ENCODE data around the gene TRPV6.

TRPV6 gene

DNA sequence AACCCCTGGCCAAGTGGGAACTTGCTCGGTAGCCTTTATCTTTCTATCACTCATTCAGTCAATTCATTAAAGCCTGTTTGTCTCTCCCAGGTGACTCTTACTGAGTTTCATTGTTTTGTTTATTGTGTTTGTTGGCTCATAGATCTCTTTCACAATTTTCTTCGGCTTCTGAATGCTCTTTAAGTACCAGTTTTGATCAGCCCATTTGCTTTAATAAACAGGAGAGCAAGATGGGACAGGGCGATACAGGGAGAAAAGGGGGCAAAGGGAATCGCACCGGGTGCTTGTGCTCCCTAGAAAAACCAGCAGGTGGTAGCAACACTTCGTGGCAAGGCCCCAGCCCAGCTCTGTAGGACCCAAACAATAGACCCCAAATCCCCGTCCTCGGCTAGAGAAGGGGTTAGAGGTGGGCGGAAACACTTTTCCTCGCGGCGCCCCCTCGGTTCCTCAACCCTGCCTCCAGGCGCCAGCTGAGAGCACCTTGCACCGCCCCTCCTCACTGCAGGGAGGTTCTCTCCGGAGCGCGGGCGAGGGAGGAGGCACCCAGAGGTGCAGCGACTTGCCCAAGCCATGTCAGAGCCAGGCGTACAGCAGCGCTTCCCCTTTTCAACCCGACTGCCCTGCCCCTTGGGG lies 31.7 kb downstream of the TRPV6 start:
- DNase-seq (ENCODE audit: low spot score) = peak; percentile 79

- DNase-seq (ENCODE audit: low spot score) = no peak
Measured at GRCh38 chr7:142851919-142852318, 33.6 kb downstream of the TRPV6 start.

DNA sequence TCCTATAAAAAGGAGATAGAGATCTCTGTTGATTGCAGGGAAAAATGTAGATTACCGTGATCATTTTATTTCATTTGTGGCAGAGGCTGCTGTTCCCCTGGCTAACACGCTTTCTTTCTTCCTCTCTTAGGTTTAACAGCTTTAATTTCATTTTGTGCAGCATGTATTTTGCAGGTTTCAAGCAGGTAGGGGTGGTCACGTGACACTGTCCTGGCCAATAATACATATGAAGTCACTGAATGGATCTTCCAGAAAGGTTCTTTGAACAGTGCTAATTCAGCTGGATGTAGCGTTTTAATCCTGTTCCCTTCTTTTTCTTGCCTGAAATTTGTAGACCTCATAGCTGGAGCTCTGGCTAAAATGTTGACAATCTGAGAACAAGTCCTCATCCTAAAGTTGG lies 34.3 kb downstream of the TRPV6 start:
- DNase-seq (ENCODE audit: low spot score) = no peak

DNA sequence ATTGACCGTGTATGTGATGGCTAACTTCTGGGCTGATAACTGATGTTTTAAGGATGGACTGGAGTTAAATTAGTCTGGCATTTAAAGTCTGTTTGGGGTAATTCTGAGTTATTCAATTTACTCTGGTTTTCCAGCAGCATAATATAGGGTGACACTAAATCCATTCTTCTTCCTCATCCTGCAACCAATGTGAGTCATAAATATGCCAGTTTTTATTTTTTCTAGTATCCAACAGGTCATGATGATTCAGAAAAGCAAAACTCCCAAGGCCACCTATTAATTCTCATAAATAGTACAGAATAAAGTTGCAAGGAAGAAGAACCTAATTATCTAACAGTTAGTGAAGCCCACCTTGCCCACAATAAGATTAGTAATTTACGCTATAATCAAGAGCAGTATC lies 38.2 kb downstream of the TRPV6 start:
- DNase-seq (ENCODE audit: low spot score) = no peak

DNA sequence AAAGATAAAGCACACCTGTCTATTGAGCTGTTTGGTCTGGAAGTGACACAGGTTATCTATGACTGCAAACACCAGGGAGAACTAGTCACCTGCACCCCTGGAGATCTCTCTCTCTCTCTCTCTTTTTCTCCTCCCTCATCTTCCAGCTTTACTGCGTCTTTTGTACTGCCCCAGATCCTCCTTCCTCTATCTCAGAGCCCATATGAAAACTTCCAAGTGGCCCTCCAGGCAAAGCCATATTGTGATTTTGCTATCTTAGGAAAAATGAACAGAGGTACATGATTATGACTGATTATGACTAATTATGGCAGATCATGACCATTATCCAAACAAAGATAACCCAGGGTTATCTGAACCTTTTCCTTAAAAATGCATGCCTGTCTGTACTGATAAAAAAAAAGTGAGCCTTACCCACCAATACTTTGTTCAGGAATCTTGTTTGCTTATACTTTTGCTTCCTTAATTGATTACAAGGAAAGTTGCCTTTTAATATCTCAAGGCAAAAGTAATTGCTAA lies 43.2 kb downstream of the TRPV6 start:
- no peak for DNase-seq (ENCODE audit: low spot score)

DNA sequence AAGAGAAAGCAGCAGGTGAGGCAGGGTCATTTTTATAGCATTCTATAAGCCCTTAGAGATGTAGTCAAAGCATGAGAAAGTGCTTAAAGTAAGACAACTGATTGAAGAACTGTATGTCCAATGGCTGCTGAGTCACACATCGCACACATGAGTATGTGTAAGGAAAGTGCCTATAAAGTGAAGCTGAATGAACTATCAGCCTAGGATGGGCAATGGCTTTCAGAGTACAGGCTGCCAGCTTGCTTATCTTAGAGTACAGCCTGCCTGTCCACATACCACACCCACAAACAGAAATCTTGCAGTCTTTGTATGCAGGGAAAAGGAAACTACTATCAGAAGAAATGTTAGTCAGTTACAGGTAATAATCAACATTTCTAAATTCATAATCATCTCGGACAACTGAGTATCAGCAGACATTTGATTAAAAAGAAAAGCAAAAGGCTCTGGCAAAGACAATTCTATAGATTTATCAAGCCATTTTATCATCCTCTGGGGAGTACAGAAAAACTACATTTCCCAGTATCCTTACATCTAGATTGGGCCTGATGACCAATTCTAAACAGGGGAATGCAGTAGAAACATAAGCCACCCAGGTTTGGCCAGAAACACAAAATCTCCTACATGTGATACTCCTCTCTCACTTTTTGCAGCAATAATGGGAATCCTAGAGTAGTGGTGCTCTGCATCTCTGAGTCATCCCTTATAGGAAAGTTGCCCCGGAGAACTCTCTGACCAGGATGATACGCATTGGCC lies 46.9 kb downstream of the TRPV6 start:
- DNase-seq (ENCODE audit: low spot score) = no peak

- no peak for DNase-seq (ENCODE audit: low spot score)
Measured at GRCh38 chr7:142836426-142836825, 49.1 kb downstream of the TRPV6 start.

GRCh38 chr7:142835487-142835886 lies 50.1 kb downstream of the TRPV6 start:
- DNase-seq (ENCODE audit: low spot score) = no peak

DNA sequence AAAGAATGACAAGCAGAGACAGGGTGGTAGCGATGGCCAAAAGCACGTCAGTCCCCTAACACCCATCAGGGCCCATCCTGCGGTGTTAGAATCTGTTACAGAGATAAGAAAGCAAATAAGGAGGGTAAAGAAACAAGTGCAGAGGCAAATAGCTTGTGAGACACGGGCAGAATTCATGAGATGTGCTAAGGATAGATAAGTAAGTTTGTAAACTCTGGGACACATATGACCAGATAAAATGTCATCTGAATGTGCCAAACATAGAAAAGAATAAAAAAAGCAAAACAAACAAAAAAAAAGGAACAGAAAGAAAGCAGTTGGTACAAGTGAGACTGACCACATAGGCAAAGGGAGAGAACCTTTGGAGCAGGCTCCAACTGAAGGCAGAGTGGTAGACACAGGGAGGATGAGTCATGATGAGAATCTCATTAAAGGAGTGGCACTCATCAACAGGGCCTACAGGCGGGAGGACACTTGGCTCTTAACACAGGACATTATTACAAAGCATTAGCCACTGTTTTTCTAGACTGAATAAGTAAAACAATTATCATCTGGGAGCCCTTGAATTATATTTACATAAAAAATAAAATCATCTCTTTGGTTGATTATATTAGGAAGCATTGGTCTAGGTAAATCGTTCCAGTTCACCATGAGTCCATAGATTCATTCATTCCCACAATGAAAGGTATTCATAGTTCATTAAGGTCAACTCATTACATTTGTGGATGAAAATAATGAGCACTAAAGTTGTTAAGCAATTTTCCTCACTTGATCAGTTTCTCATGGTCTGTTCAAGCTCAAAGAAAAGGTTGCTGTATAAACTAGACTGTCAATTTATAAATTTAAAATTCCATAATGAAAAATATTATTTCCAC lies 52.1 kb downstream of the TRPV6 start:
- no peak for DNase-seq (ENCODE audit: low spot score)

DNA sequence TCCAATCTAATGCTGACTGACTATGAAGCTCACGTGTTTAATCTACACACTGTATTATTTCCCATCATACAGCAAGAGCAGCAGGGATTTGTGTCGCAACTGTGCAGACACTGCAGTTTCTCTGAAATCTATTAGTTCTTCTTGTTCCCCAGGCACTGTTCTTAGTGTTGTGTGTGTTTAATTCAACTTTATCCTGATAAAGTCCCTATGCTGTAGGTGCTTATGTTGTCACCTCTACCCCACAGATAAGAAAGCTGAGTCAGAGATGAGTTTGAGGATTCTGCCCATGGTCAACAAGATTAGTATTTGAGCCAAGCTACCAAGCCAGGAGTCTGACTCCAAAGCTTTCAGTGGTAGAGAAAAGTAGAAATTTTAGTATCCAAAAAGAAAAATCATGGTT lies 53.1 kb downstream of the TRPV6 start:
- DNase-seq (ENCODE audit: low spot score) = no peak

DNA sequence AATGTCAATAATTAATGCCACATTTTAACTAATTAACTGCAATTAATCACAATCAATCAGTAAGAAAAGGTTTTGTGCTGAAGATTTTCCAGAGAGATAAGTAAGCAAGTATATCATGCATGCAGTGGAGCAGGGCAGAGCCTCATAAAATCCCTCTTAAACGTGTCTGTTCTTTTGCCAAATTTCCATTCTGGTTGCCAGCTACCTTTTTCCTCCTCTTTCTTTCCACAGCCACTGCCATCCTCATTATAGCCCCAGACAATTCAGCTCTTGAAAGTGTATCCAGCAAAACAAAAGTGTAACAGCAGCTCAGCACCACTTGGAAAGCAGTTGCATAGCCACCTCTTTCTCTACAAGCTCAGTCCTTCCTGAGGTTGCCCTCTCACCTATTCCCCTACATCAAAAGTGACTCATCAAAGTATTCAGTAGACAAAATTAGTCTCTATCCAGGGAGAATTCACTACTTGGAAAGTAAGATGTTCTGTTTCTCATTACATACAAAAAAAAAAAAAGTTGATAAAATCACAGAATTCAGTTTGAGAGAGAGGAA lies 57.5 kb downstream of the TRPV6 start:
- DNase-seq (ENCODE audit: low spot score) = no peak

GRCh38 chr7:142822714-142823113 lies 62.8 kb downstream of the TRPV6 start:
- DNase-seq (ENCODE audit: low spot score) = no peak

Data from AG08396 (cell line).